ENCODE measurements around the gene ZSCAN9. TPM values are rescaled to one million over a fixed set of nuclear protein-coding genes. Genes with fewer than 3 reads are reported as not detected.
A peak's percentile ranks its signal among the peaks of the same experiment; 100 is the strongest.

Gene ZSCAN9
- total and polyA plus RNA-seq, 2 donors (not counting 3 experiments of a cell fraction or from before 2014, with no cell fraction given) = 11.7 to 18.0 TPM

GRCh38 chr6:28212510-28213212, 12.4 kb upstream of the ZSCAN9 start:
- H4K20me1 ChIP-seq (replicated peaks; ENCODE audit: control insufficient read depth, extremely low read depth, insufficient read depth, low read length) = no peaks in the 10 kb centered on the region
- FAIRE-seq (peak; percentile 70), DNase-seq (ENCODE audit: low read depth, low spot score) (peak; percentile 90)
- H3K9me3 ChIP-seq (replicated peaks; ENCODE audit: control insufficient read depth, insufficient read depth, low read length) = no peaks in the 10 kb centered on the region
- no peaks in the 10 kb centered on the region for H3K79me2 ChIP-seq (ENCODE audit: control insufficient read depth, insufficient read depth, low read length)
- intact Hi-C loops (cut with micrococcal nuclease) = loop anchor here (2.0 to 10.0 kb wide), 6 partner anchors 76 to 772 kb away; partner anchors contain the start of gene ZNF165
- TF ChIP-seq FOS (IDR thresholded peaks at IDR 0.05; ENCODE audit: borderline replicate concordance, insufficient read depth, low read length) = peak; percentile 24
- no peak for TF ChIP-seq CTCF (IDR thresholded peaks at IDR 0.05; ENCODE audit: extremely low read depth in 1 of 2, insufficient read depth in 1 of 2, low read depth in 1 of 2, low read length in 2 of 2)
- peak; percentile 59 for TF ChIP-seq GATA2 (IDR thresholded peaks at IDR 0.05; ENCODE audit: insufficient read depth, insufficient read length, low read depth, low read length)
- TF ChIP-seq MAX (IDR thresholded peaks at IDR 0.05; ENCODE audit: insufficient read depth, insufficient read length) = peak; percentile 36
- TF ChIP-seq JUN (IDR thresholded peaks at IDR 0.05; ENCODE audit: borderline replicate concordance, insufficient read depth, insufficient read length, low read depth) = peak; percentile 40
- H3K27me3 ChIP-seq (ENCODE audit: control insufficient read depth in 2 of 2, insufficient read depth in 2 of 2, low read length in 2 of 2) = peaks cover 31 to 67% of the 10 kb centered on the region in 2 experiments
- BruUV-seq (replicated peaks) = TSS peak; percentile 97
- POLR2A ChIA-PET = no interaction called here
- peak overlapping the region; percentile 31 to 69 (median 62) for H3K4me3 ChIP-seq (replicated peaks in 1 of 3; ENCODE audit: insufficient read depth in 1 of 3, low read depth in 1 of 3, low read length in 3 of 3)
- H3K36me3 ChIP-seq (ENCODE audit: control insufficient read depth in 2 of 2, extremely low read depth in 1 of 2, insufficient read depth in 2 of 2, low read length in 2 of 2) = no peaks in the 10 kb centered on the region
- CTCF ChIA-PET = interaction anchor here (1.2 kb wide), 1 partner anchor 144 kb away, joined by 4 read pairs; no protein-coding TSS in a partner anchor
- dilution Hi-C loops (cut with MboI; ENCODE audit: extremely low pct_ligation_motif_present, low sequenced_read_pairs) = no loop called here
- H3K4me1 ChIP-seq (ENCODE audit: control insufficient read depth, extremely low read depth, insufficient read depth, low read length) = peaks cover 14% of the 10 kb centered on the region
- no peaks in the 10 kb centered on the region for H3K9me1 ChIP-seq (replicated peaks; ENCODE audit: control insufficient read depth, extremely low read depth, insufficient read depth, low read length)
- peak overlapping the region; percentile 90 for H3K4me2 ChIP-seq (ENCODE audit: insufficient read depth, low read length)
- H2AFZ ChIP-seq (ENCODE audit: low read depth, low read length) = peak overlapping the region; percentile 69
- peak overlapping the region; percentile 52 for H3K9ac ChIP-seq (replicated peaks; ENCODE audit: extremely low read depth, insufficient read depth, low read length)
- no peak overlapping the region for H3K27ac ChIP-seq (ENCODE audit: insufficient read depth, low read depth, low read length)
